OCI-LY7 (cell line): ENCODE results near the gene LRIG1. TPM values are rescaled to one million over a fixed set of nuclear protein-coding genes. Genes with fewer than 3 reads are reported as not detected.

Source experiments
- BruUV-seq: library from RNA; stranded (reverse); fragments of 400-500 nt; replicated peaks from 2 replicates; lab custom pipeline; 2021; lab: Mats Ljungman, UMichigan
- CTCF ChIA-PET: fragments of 300-600 bp; sonication (Branson Sonifier 250); formaldehyde crosslinking; loops from one replicate; lab custom pipeline; 2022; ENCODE audit warnings: antibody characterized with exemption; ENCODE audit not compliant: unreplicated experiment; lab: Charles Lee
- POLR2A ChIA-PET: fragments of 300-600 bp; sonication (Branson Sonifier 250); formaldehyde crosslinking; loops from one replicate; lab custom pipeline; 2022; ENCODE audit warnings: antibody characterized with exemption; lab: Charles Lee
- DNase-seq: peaks from one replicate; pipeline ENCODE4 v3.0.0-alpha.2; 2015; ENCODE audit warnings: low spot score
- H2AFZ ChIP-seq: fragments of 200-600 bp; sonication (generic), shearing (Covaris generic); 2 replicates; pipeline ENCODE4 v1.6.1; 2014; ENCODE audit warnings: mild to moderate bottlenecking, antibody characterized with exemption, low read length, moderate library complexity
- H3K27ac ChIP-seq: fragments of 200-600 bp; sonication (generic); 2 replicates; pipeline ENCODE4 v1.5.1; 2014; ENCODE audit warnings: mixed run types, low read depth, mild to moderate bottlenecking, moderate library complexity, low read length, inconsistent platforms; ENCODE audit not compliant: poor library complexity, severe bottlenecking
- H3K36me3 ChIP-seq: fragments of 200-600 bp; sonication (generic); 2 replicates; pipeline ENCODE4 v1.6.1; 2014; ENCODE audit warnings: mild to moderate bottlenecking, antibody characterized with exemption, low read length, moderate library complexity, mixed read lengths; ENCODE audit not compliant: insufficient read depth
- H3K4me1 ChIP-seq: fragments of 200-600 bp; sonication (generic); 2 replicates; pipeline ENCODE4 v1.5.1; 2014; ENCODE audit warnings: mild to moderate bottlenecking, low read length; ENCODE audit not compliant: insufficient read depth, poor library complexity, severe bottlenecking
- H3K4me2 ChIP-seq: fragments of 200-600 bp; sonication (generic); 2 replicates; pipeline ENCODE4 v1.6.1; 2014; ENCODE audit warnings: mild to moderate bottlenecking, low read length
- H3K4me3 ChIP-seq: fragments of 200-600 bp; sonication (generic); 2 replicates; pipeline ENCODE4 v1.5.1; 2014; ENCODE audit warnings: mild to moderate bottlenecking, low read depth, low read length; ENCODE audit not compliant: poor library complexity, severe bottlenecking
- H3K79me2 ChIP-seq: fragments of 200-600 bp; sonication (generic); 2 replicates; pipeline ENCODE4 v1.6.1; 2016; ENCODE audit warnings: low read depth, mild to moderate bottlenecking, low read length, moderate library complexity, mixed read lengths; ENCODE audit not compliant: insufficient read depth
- H3K9me2 ChIP-seq: fragments of 200-600 bp; sonication (generic); 2 replicates; pipeline ENCODE4 v1.6.1; 2016; ENCODE audit warnings: mild to moderate bottlenecking, low read length, mixed read lengths; ENCODE audit not compliant: insufficient read depth
- H3K9me3 ChIP-seq: fragments of 200-600 bp; sonication (generic); 2 replicates; pipeline ENCODE4 v1.6.1; 2014; ENCODE audit warnings: mild to moderate bottlenecking, mixed run types, low read length, mixed read lengths
- H4K20me1 ChIP-seq: fragments of 200-600 bp; sonication (generic); 2 replicates; pipeline ENCODE4 v1.6.1; 2014; ENCODE audit warnings: mild to moderate bottlenecking, antibody characterized with exemption, low read length, moderate library complexity, mixed read lengths; ENCODE audit not compliant: insufficient read depth
- CTCF ChIP-seq: fragments of 200-600 bp; sonication (generic); conservative IDR thresholded peaks from 2 replicates; pipeline ENCODE4 v1.5.1; 2014; ENCODE audit warnings: mild to moderate bottlenecking, antibody characterized with exemption, low read length, moderate library complexity, mixed read lengths
- EZH2phosphoT487 ChIP-seq: fragments of 200-600 bp; sonication (generic); IDR thresholded peaks from 2 replicates; pipeline ENCODE4 v1.6.1; 2018; ENCODE audit warnings: low read depth, borderline replicate concordance, mild to moderate bottlenecking, mixed run types, antibody characterized with exemption, low read length, moderate library complexity, mixed read lengths
- intact Hi-C: fragments of 100-400 bp; cut with micrococcal nuclease; formaldehyde crosslinking; loops from one replicate; pipeline ENCODE4 v1.10.0; 2022; ENCODE audit not compliant: unreplicated experiment
- total RNA-seq, 2 experiments: library from RNA; depleted of rRNA in 1 of 2; stranded (reverse); fragments of >200 nt in 1 of 2; shearing (Covaris generic) in 1 of 2; gene quantifications; 2 replicates each; pipeline ENCODE4 v1.2.3, GENCODE V29; 2014 to 2022

LRIG1 gene
- total RNA-seq, 2 experiments from 2014 or later, result 84.2 to 115 TPM

GRCh38 chr3:66407611-66408218, 93.1 kb downstream of the LRIG1 start:
- Histone ChIP-seq H3K4me2 (no peak overlapping the region), H4K20me1 (no peaks in the 10 kb centered on the region), H3K4me3 (no peak overlapping the region), H2AFZ (no peak overlapping the region), H3K9me3 (no peaks in the 10 kb centered on the region), H3K79me2 (peaks cover 5% of the 10 kb centered on the region; the same call in 1 of the 2 replicates), H3K4me1 (peaks cover 34% of the 10 kb centered on the region), H3K9me2 (no peaks in the 10 kb centered on the region), H3K27ac (no peak overlapping the region), H3K36me3 (peaks cover 99% of the 10 kb centered on the region)
- ChIA-PET CTCF (interaction anchor here (1.3 to 1.5 kb wide), 3 partner anchors 73 to 94 kb away, joined by 3 to 7 read pairs (median 5); no protein-coding TSS in a partner anchor), POLR2A (interaction anchor here (0.6 to 1.1 kb wide), 4 partner anchors 57 to 424 kb away, joined by 3 to 6 read pairs (median 4); no protein-coding TSS in a partner anchor)
- peak; percentile 91 for TF ChIP-seq CTCF
- no peak for TF ChIP-seq EZH2phosphoT487
- DNase-seq, result peak; percentile 78
- intact Hi-C loops, result loop anchor here (1.0 to 2.0 kb wide), 3 partner anchors 93 to 410 kb away; partner anchors contain the start of gene LRIG1
- no TSS peak for BruUV-seq

GRCh38 chr3:66406831-66407610, 93.8 kb downstream of the LRIG1 start:
- peaks cover 99% of the 10 kb centered on the region for H3K36me3 ChIP-seq
- H3K27ac ChIP-seq, result no peak overlapping the region
- H3K4me2 ChIP-seq, result no peak overlapping the region
- intact Hi-C loops, result loop anchor here (1.0 to 2.0 kb wide), 3 partner anchors 94 to 410 kb away; partner anchors contain the start of gene LRIG1
- BruUV-seq, result no TSS peak
- no peak overlapping the region for H3K4me3 ChIP-seq
- no peak for DNase-seq
- ChIA-PET CTCF (interaction anchor here (0.6 to 1.5 kb wide), 4 partner anchors 74 to 248 kb away, joined by 3 to 7 read pairs (median 4); no protein-coding TSS in a partner anchor), POLR2A (interaction anchor here (0.6 to 1.1 kb wide), 2 partner anchors 58 to 425 kb away, joined by 4 to 5 read pairs; no protein-coding TSS in a partner anchor)
- H4K20me1 ChIP-seq, result no peaks in the 10 kb centered on the region
- no peaks in the 10 kb centered on the region for H3K9me3 ChIP-seq
- no peaks in the 10 kb centered on the region for H3K9me2 ChIP-seq
- no peak overlapping the region for H2AFZ ChIP-seq
- no peak for TF ChIP-seq EZH2phosphoT487
- TF ChIP-seq CTCF, result no peak
- H3K79me2 ChIP-seq, result peaks cover 5% of the 10 kb centered on the region; the same call in 1 of the 2 replicates
- peaks cover 29% of the 10 kb centered on the region for H3K4me1 ChIP-seq
